ENCODE data around the gene TSPAN7. TPM values are rescaled to one million over a fixed set of nuclear protein-coding genes. Genes with fewer than 3 reads are reported as not detected.

TSPAN7 gene
- total and polyA plus RNA-seq, 7 experiments from 2014 or later = 0.27 to 1.3 (median 0.48) TPM; not detected in 2

GRCh38 chrX:38692961-38693360, 131.6 kb downstream of the TSPAN7 start:
- Histone ChIP-seq H3K9me3 (ENCODE audit: control insufficient read depth in 2 of 3, low read length in 3 of 3) (no peaks in the 10 kb centered on the region), H3K27me3 (ENCODE audit: control insufficient read depth in 2 of 2, insufficient read depth in 2 of 2, low read length in 2 of 2) (no peaks in the 10 kb centered on the region), H3K4me1 (ENCODE audit: control insufficient read depth in 2 of 2, insufficient read depth in 2 of 2, low read length in 2 of 2) (no peaks in the 10 kb centered on the region), H3K4me3 (ENCODE audit: low read length) (no peak overlapping the region), H3K36me3 (ENCODE audit: control insufficient read depth in 2 of 3, insufficient read depth in 3 of 3, low read length in 3 of 3) (no peaks in the 10 kb centered on the region), H3K27ac (ENCODE audit: low read depth, low read length) (no peak overlapping the region)
- POLR2A ChIA-PET = no interaction called here
- DNase-seq = no peak
- H3K9me3 Mint-ChIP-seq = no peaks in the 10 kb centered on the region
- CTCF ChIA-PET = no interaction called here
- H3K4me3 Mint-ChIP-seq = no peak overlapping the region
- no peaks in the 10 kb centered on the region for H3K4me1 Mint-ChIP-seq
- ATAC-seq = no peak
- H3K27me3 Mint-ChIP-seq = no peaks in the 10 kb centered on the region
- no peak overlapping the region for H3K27ac Mint-ChIP-seq
- peaks cover 0 to 1% (median 0%) of the 10 kb centered on the region in 5 donors for H3K36me3 Mint-ChIP-seq
- intact Hi-C loops (cut with micrococcal nuclease) = no loop called here

- H3K27ac ChIP-seq (ENCODE audit: low read depth, low read length) = no peak overlapping the region
- no peaks in the 10 kb centered on the region for H3K36me3 ChIP-seq (ENCODE audit: control insufficient read depth in 2 of 3, insufficient read depth in 3 of 3, low read length in 3 of 3)
- no peaks in the 10 kb centered on the region for H3K4me1 Mint-ChIP-seq
- H3K9me3 Mint-ChIP-seq = no peaks in the 10 kb centered on the region
- H3K4me1 ChIP-seq (ENCODE audit: control insufficient read depth in 2 of 2, insufficient read depth in 2 of 2, low read length in 2 of 2) = no peaks in the 10 kb centered on the region
- intact Hi-C loops (cut with micrococcal nuclease) = no loop called here
- H3K4me3 ChIP-seq (ENCODE audit: low read length) = no peak overlapping the region
- no peak overlapping the region for H3K27ac Mint-ChIP-seq
- no peak overlapping the region for H3K4me3 Mint-ChIP-seq
- no peaks in the 10 kb centered on the region for H3K9me3 ChIP-seq (ENCODE audit: control insufficient read depth in 2 of 3, low read length in 3 of 3)
- POLR2A ChIA-PET = no interaction called here
- no peaks in the 10 kb centered on the region for H3K27me3 Mint-ChIP-seq
- peaks cover 0 to 1% (median 0%) of the 10 kb centered on the region in 5 donors for H3K36me3 Mint-ChIP-seq
- CTCF ChIA-PET = no interaction called here
- no peaks in the 10 kb centered on the region for H3K27me3 ChIP-seq (ENCODE audit: control insufficient read depth in 2 of 2, insufficient read depth in 2 of 2, low read length in 2 of 2)
- DNase-seq (no peak), ATAC-seq (no peak)
These were observed 133.1 kb downstream of the TSPAN7 start for GRCh38 chrX:38694394-38694793.

- H3K4me3 ChIP-seq (ENCODE audit: low read length) = no peak overlapping the region
- ATAC-seq = no peak
- intact Hi-C loops (cut with micrococcal nuclease) = no loop called here
- Mint-ChIP-seq H3K27me3 (peaks cover 0 to 4% (median 0%) of the 10 kb centered on the region in 5 donors), H3K9me3 (peaks cover 0 to 1% (median 0%) of the 10 kb centered on the region in 11 donors), H3K36me3 (peaks cover 0 to 1% (median 0%) of the 10 kb centered on the region in 5 donors), H3K4me1 (peaks cover 0 to 2% (median 0%) of the 10 kb centered on the region in 7 donors), H3K27ac (no peak overlapping the region), H3K4me3 (no peak overlapping the region)
- DNase-seq = no peak
- no peaks in the 10 kb centered on the region for H3K9me3 ChIP-seq (ENCODE audit: control insufficient read depth in 2 of 3, low read length in 3 of 3)
- ChIA-PET POLR2A (no interaction called here), CTCF (no interaction called here)
- no peaks in the 10 kb centered on the region for H3K27me3 ChIP-seq (ENCODE audit: control insufficient read depth in 2 of 2, insufficient read depth in 2 of 2, low read length in 2 of 2)
- H3K27ac ChIP-seq (ENCODE audit: low read depth, low read length) = no peak overlapping the region
- no peaks in the 10 kb centered on the region for H3K4me1 ChIP-seq (ENCODE audit: control insufficient read depth in 2 of 2, insufficient read depth in 2 of 2, low read length in 2 of 2)
- no peaks in the 10 kb centered on the region for H3K36me3 ChIP-seq (ENCODE audit: control insufficient read depth in 2 of 3, insufficient read depth in 3 of 3, low read length in 3 of 3)
These were observed 136.1 kb downstream of the TSPAN7 start for GRCh38 chrX:38697461-38697860.

GRCh38 chrX:38699121-38699520, 137.8 kb downstream of the TSPAN7 start:
- ChIA-PET POLR2A (no interaction called here), CTCF (no interaction called here)
- ATAC-seq = no peak
- no peaks in the 10 kb centered on the region for H3K36me3 ChIP-seq (ENCODE audit: control insufficient read depth in 2 of 3, insufficient read depth in 3 of 3, low read length in 3 of 3)
- no peak overlapping the region for H3K4me3 ChIP-seq (ENCODE audit: low read length)
- no peak overlapping the region for H3K4me3 Mint-ChIP-seq
- no peaks in the 10 kb centered on the region for H3K4me1 ChIP-seq (ENCODE audit: control insufficient read depth in 2 of 2, insufficient read depth in 2 of 2, low read length in 2 of 2)
- no peaks in the 10 kb centered on the region for H3K9me3 ChIP-seq (ENCODE audit: control insufficient read depth in 2 of 3, low read length in 3 of 3)
- H3K27me3 ChIP-seq (ENCODE audit: control insufficient read depth in 2 of 2, insufficient read depth in 2 of 2, low read length in 2 of 2) = no peaks in the 10 kb centered on the region
- peaks cover 0 to 1% (median 0%) of the 10 kb centered on the region in 11 donors for H3K9me3 Mint-ChIP-seq
- peaks cover 0 to 5% (median 0%) of the 10 kb centered on the region in 7 donors for H3K4me1 Mint-ChIP-seq
- peaks cover 0 to 1% (median 0%) of the 10 kb centered on the region in 5 donors for H3K36me3 Mint-ChIP-seq
- H3K27ac Mint-ChIP-seq = no peak overlapping the region
- no peak for DNase-seq
- intact Hi-C loops (cut with micrococcal nuclease) = no loop called here
- H3K27me3 Mint-ChIP-seq = peaks cover 0 to 4% (median 0%) of the 10 kb centered on the region in 5 donors
- H3K27ac ChIP-seq (ENCODE audit: low read depth, low read length) = no peak overlapping the region

- no peak overlapping the region for H3K4me3 ChIP-seq (ENCODE audit: low read length)
- no peak for ATAC-seq
- H3K9me3 ChIP-seq (ENCODE audit: control insufficient read depth in 2 of 3, low read length in 3 of 3) = no peaks in the 10 kb centered on the region
- ChIA-PET POLR2A (no interaction called here), CTCF (no interaction called here)
- intact Hi-C loops (cut with micrococcal nuclease) = no loop called here
- DNase-seq = no peak
- H3K4me3 Mint-ChIP-seq = no peak overlapping the region
- H3K4me1 Mint-ChIP-seq = peaks cover 0 to 10% (median 0%) of the 10 kb centered on the region in 7 donors
- no peak overlapping the region for H3K27ac ChIP-seq (ENCODE audit: low read depth, low read length)
- H3K27me3 ChIP-seq (ENCODE audit: control insufficient read depth in 2 of 2, insufficient read depth in 2 of 2, low read length in 2 of 2) = no peaks in the 10 kb centered on the region
- peaks cover 0 to 4% (median 0%) of the 10 kb centered on the region in 5 donors for H3K27me3 Mint-ChIP-seq
- H3K9me3 Mint-ChIP-seq = peaks cover 0 to 1% (median 0%) of the 10 kb centered on the region in 11 donors
- no peaks in the 10 kb centered on the region for H3K4me1 ChIP-seq (ENCODE audit: control insufficient read depth in 2 of 2, insufficient read depth in 2 of 2, low read length in 2 of 2)
- no peak overlapping the region for H3K27ac Mint-ChIP-seq
- no peaks in the 10 kb centered on the region for H3K36me3 Mint-ChIP-seq
- H3K36me3 ChIP-seq (ENCODE audit: control insufficient read depth in 2 of 3, insufficient read depth in 3 of 3, low read length in 3 of 3) = no peaks in the 10 kb centered on the region
These were observed 138.4 kb downstream of the TSPAN7 start for GRCh38 chrX:38699696-38700095.

- H3K4me3 Mint-ChIP-seq = no peak overlapping the region
- peak overlapping the region in 1 of 9 donors; percentile 14 for H3K27ac Mint-ChIP-seq
- no peaks in the 10 kb centered on the region for H3K9me3 ChIP-seq (ENCODE audit: control insufficient read depth in 2 of 3, low read length in 3 of 3)
- ATAC-seq (no peak), DNase-seq (no peak)
- H3K36me3 Mint-ChIP-seq = no peaks in the 10 kb centered on the region
- no peak overlapping the region for H3K27ac ChIP-seq (ENCODE audit: low read depth, low read length)
- H3K36me3 ChIP-seq (ENCODE audit: control insufficient read depth in 2 of 3, insufficient read depth in 3 of 3, low read length in 3 of 3) = no peaks in the 10 kb centered on the region
- H3K4me1 Mint-ChIP-seq = peaks cover 0 to 14% (median 0%) of the 10 kb centered on the region in 7 donors
- peaks cover 0 to 1% (median 0%) of the 10 kb centered on the region in 11 donors for H3K9me3 Mint-ChIP-seq
- H3K27me3 Mint-ChIP-seq = peaks cover 0 to 4% (median 0%) of the 10 kb centered on the region in 5 donors
- ChIA-PET CTCF (no interaction called here), POLR2A (no interaction called here)
- no peaks in the 10 kb centered on the region for H3K27me3 ChIP-seq (ENCODE audit: control insufficient read depth in 2 of 2, insufficient read depth in 2 of 2, low read length in 2 of 2)
- intact Hi-C loops (cut with micrococcal nuclease) = no loop called here
- H3K4me3 ChIP-seq (ENCODE audit: low read length) = no peak overlapping the region
- H3K4me1 ChIP-seq (ENCODE audit: control insufficient read depth in 2 of 2, insufficient read depth in 2 of 2, low read length in 2 of 2) = no peaks in the 10 kb centered on the region
These were observed 139.7 kb downstream of the TSPAN7 start for GRCh38 chrX:38701073-38701472.

- ChIA-PET CTCF (no interaction called here), POLR2A (no interaction called here)
- intact Hi-C loops (cut with micrococcal nuclease) = no loop called here
- no peak for DNase-seq
- Histone ChIP-seq H3K9me3 (ENCODE audit: control insufficient read depth in 2 of 3, low read length in 3 of 3) (no peaks in the 10 kb centered on the region), H3K4me1 (ENCODE audit: control insufficient read depth in 2 of 2, insufficient read depth in 2 of 2, low read length in 2 of 2) (no peaks in the 10 kb centered on the region), H3K27ac (ENCODE audit: low read depth, low read length) (no peak overlapping the region), H3K27me3 (ENCODE audit: control insufficient read depth in 2 of 2, insufficient read depth in 2 of 2, low read length in 2 of 2) (no peaks in the 10 kb centered on the region), H3K36me3 (ENCODE audit: control insufficient read depth in 2 of 3, insufficient read depth in 3 of 3, low read length in 3 of 3) (no peaks in the 10 kb centered on the region), H3K4me3 (ENCODE audit: low read length) (no peak overlapping the region)
- ATAC-seq = no peak
- Mint-ChIP-seq H3K4me1 (peaks cover 0 to 14% (median 0%) of the 10 kb centered on the region in 7 donors), H3K36me3 (no peaks in the 10 kb centered on the region), H3K27ac (peak overlapping the region in 1 of 9 donors; percentile 33), H3K9me3 (peaks cover 0 to 1% (median 0%) of the 10 kb centered on the region in 11 donors), H3K27me3 (peaks cover 0 to 4% (median 0%) of the 10 kb centered on the region in 5 donors), H3K4me3 (no peak overlapping the region)
These were observed 143.0 kb downstream of the TSPAN7 start for GRCh38 chrX:38704146-38704882.

Data from naive thymus-derived CD4-positive, alpha-beta T cell (primary cell).